A549 treated with RU486 at 1 μM for 4 hours (cell line): ENCODE data around the gene EPHA3. TPM values are rescaled to one million over a fixed set of nuclear protein-coding genes. Genes with fewer than 3 reads are reported as not detected.

Experiments used
- total RNA-seq: library from RNA; stranded (reverse); fragments of 200-300 nt; extraction: Qiagen RNA extraction; gene quantifications from 5 replicates; pipeline ENCODE4 v1.2.3, GENCODE V29; 2022; ENCODE audit warnings: low read depth

The EPHA3 gene
- not detected in 5 replicates for total RNA-seq

GRCh38 chr3:89107461-89108290 is at the start of gene EPHA3:
Gene EPHA3 (plus strand): TSS chr3:89107621. CDS start chr3:89107749, 128 bp downstream.

